DMS153 treated with DMSO at 0.1 percent for 48 hours (cell line): ENCODE measurements around the gene OTUB2.

ENCODE experiments used
- DNase-seq: peaks from one replicate; lab custom pipeline; 2025; ENCODE audit not compliant: unreplicated experiment; lab: John Stamatoyannopoulos, UW

Gene OTUB2

DNA sequence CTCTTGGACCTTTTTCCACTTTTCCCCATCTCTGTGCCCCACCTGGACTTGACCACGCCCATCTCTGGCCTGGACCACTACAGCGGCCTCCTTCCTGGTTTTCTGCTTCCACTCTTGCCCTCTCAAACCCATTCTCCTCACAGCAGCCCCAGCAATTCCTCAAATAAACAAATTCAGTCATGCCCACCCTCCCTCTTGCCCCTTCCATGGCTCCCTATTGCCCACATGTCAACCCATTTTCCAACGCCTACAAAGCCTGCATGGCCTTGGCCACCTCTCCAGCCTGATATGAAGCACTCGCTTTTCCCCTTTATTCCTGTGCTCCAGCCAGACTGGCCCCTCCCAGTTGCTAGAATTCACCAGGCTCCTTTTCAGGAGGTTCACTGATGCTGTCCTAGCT, 5.9 kb upstream of the OTUB2 start:
- no peak for DNase-seq

DNA sequence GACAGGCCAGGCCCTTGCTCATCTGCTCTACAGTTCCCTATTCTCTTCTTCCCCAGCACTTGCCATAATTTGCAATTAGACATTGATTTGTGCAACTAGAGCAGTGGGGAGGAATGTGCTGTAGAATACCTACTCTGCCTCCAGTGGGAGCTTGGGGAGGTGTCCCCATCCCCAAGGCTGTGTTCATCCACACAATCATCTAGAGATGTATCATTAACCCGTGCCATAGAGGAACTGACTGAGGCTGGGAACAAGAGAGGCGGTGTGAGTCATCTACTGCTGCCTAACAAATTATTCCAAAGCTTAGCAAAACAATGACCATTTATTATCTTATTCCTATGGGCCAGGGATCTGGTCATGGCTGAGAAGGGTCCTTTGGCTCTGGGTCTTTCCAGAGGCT, 5.1 kb upstream of the OTUB2 start:
- no peak for DNase-seq

DNA sequence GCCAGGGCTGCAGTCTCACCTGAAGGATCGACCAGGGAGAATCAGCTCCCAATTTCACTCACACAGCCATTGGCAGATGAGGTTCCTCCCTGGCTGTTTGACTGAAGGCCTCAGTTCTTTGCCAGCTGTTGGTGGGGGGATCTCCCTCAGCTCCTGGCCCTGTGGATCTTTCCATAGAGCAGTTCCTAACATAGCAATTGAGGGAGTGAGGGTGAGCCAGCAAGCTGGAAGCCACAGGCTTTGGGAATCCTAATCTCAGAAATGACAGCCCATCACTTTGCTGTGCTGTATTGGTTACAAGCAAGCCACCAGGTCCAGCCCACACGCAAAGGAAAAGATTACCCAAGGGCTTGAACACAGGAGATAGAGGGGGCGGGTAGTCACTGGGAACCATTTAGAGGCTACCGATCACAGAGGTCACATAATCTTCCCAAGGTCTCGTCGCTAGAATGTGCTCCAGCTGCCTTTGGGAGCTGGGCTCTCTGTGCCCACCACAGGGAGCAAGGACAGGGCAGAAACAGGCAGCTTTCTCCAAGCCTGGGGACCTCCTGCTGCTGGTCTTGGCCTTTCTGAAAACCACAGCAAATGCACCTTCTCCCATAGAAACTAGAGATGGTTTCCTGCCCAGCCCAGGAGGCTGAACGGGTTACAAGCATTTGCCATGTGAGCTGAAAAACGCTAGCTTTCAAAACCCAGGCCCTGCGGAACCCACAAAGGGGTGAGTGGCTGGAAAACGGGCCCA, 4.6 kb upstream of the OTUB2 start:
- DNase-seq = no peak

GRCh38 chr14:94022532-94023411, 3.4 kb upstream of the OTUB2 start:
- DNase-seq = no peak

GRCh38 chr14:94024549-94024948, 1.6 kb upstream of the OTUB2 start:
- DNase-seq = no peak

GRCh38 chr14:94025720-94026119, 420 bp upstream of the OTUB2 start:
- no peak for DNase-seq

GRCh38 chr14:94026889-94027469, 839 bp downstream of the OTUB2 start:
- no peak for DNase-seq

DNA sequence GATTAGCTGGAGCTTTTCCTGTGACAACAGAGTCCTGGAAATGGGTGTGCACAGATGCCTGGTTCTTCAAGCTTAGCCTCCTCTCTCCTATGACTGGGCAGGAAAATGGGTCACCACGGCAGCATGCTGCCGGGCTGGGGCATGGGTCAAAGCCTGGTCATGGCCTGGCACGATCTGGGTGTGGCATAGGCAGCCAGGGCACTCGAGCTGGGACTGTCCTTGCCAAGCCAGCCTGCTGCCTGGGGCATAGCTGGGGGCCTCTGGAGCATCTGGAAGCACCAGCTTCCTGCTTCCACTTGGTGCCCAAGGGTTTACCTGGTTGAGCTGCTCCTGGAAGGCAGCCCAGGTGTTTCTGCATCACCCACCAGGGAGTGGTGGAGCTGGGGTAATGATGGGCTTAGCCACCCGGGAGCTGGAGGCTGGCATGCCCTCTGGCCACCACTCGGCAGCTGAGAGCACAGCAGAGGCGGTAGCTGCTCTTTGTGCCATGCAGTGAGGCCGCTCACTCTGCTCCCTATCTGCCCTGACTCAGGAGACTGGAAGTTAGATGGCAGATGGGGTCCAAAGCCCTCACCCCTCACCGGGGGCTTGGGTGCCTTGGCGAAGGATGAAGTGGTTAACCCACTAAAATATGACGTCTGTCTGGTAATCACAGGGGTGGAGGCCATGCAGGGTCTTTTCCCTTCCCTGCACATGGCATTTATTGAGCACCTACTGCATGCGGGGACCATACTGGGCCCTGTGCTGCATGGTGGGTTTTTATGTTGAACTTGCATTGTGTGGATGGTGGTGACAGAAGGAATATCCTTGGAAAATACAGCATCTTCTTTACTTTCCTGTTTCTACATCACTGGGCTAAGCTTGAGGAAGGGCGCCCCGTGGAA, 1.7 kb downstream of the OTUB2 start:
- no peak for DNase-seq

- no peak for DNase-seq
Measured at GRCh38 chr14:94028450-94028826, 2.3 kb downstream of the OTUB2 start.

- DNase-seq = no peak
Measured at GRCh38 chr14:94029265-94029664, 3.1 kb downstream of the OTUB2 start.

- no peak for DNase-seq
Measured at GRCh38 chr14:94029671-94030203, 3.6 kb downstream of the OTUB2 start.

- DNase-seq = no peak
Measured at GRCh38 chr14:94030571-94030970, 4.4 kb downstream of the OTUB2 start.

GRCh38 chr14:94031161-94031882, 5.2 kb downstream of the OTUB2 start:
- no peak for DNase-seq

DNA sequence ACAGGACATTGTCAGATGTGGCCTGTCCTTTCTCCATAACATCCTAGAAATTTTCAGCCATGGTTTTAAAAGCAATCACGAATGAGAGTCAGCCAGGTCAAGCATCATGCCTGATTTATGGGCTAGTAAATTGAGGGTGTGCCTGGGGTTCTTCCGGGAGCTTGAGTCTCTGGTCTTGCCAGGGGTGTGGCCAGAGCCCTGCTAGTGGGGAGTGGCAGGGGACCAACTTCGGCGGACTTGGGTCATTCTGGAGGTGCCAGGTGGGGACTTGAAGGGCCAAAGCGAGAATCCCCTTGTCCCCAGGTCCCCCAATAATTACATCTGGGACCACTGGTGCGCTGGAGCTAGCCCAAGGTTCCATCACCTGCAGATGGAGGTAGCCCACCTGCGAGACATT, 5.7 kb downstream of the OTUB2 start:
- no peak for DNase-seq

DNA sequence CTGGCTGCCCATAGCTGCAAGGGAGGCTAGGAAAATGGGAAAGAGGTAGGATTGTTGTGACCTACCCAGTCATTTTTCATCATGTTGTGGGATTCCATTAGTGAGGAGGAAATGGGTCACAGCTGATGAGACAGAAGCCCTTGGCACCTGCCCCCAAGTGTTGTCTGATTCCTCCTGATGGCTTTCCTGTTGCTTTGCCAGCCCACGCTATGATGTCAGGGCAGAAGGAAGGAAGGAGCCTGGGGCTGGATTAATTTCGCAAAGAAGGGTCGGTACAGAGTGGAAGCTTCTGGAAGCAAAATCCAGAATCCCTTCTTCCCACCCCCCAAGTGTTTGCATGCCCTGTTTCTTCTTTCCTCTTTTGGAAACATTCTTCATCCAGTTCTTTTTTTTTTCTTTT, 8.7 kb downstream of the OTUB2 start:
- no peak for DNase-seq

DNA sequence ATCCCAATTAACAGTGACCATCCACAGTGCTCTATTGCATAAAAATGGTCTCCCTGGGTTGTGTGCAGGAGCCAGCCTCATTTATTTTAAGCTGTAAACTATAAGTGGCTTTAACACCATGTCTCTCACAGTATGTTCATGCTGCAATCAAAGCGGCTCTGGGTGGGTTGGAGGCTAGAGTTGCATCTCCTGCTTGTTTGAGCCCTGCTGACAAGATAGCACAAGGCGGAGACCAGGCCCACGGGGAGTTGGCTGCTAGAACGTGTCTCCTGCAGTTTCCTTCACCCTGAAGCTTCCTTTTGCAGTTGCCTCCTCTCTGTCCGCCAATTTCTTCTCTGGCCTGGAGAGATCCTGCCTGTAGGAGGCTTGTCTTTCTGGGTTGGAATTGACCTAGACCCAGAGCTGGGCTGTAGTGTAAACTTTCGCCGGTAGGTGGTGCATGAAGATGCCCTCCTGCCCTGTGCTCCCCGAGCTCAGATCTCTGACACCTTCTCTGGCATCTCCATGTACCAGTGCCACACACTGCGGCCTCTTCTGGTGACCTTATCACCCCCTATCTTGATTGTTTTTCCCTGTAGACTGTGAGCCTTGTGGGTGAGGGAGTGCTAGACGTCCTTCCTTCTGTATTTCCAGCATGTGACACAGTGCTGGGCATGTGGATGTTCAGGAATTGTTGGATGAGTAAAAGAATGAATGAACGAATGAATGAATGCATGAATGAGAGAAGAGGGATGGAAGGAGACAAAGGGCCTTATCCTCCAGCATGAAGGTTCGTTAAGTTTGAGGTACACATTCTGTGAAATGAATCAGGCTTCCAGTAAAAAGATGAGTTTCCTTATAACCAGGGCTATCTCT, 10.4 kb downstream of the OTUB2 start:
- peak; percentile 22 for DNase-seq

DNA sequence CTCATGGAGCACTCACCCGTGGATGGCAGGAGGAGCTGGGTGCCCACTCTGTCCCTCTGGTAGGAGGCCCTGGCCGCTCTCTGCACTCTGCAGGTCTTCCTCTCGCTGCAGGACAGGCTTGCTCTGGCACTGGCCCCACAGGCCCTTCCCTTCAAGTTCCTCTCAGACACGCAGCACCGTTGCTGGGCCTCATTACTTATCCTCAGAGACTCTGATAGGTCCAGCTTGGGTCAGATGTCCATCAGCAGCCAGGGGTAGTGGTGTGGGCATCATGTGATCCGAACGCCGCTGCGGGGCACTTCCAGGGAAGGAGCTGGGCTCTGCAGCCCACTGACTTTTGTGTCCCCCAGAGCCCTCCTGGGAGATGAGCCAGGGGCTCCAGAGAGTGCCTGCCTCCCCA, 11.8 kb downstream of the OTUB2 start:
- DNase-seq = no peak

DNA sequence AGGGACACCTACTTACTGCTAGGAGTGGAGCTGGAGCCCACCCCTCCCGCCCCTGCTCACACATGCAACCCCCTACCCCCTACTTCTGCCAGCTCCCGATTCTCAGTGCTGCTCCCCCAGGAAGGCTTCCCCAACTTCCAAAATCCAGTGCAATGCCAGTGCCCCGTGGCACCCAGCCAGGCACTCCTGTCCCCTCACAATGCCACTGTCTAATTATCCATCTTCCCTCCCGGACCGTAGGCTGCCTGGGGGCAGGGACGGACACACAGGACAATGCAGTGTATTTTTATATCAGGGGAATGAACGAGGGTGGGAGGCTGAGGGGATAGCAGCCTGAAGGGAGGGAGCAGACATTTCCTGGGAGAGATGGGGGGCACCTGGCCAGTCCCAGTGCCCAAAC, 12.4 kb downstream of the OTUB2 start:
- no peak for DNase-seq

GRCh38 chr14:94038921-94039629, 12.9 kb downstream of the OTUB2 start:
- DNase-seq = no peak
